Neutrophil (primary cell): Measurements from ENCODE around the gene ZNF423.

Source experiments
- H3K27ac ChIP-seq: fragments of 200-600 bp; sonication (generic); 2 replicates; pipeline ENCODE4 v1.5.1; 2016; ENCODE audit warnings: mild to moderate bottlenecking, moderate library complexity
- H3K27me3 ChIP-seq: fragments of 200-600 bp; sonication (generic); 2 replicates; pipeline ENCODE4 v1.6.0; 2016; ENCODE audit warnings: mild to moderate bottlenecking
- H3K36me3 ChIP-seq: fragments of 200-600 bp; sonication (generic); 2 replicates; pipeline ENCODE4 v1.5.1; 2017
- H3K4me1 ChIP-seq, 2 experiments: fragments of 200-600 bp in 1 of 2; sonication (generic) in 1 of 2; 1 replicate in 1 of 2; 2 replicates in 1 of 2; pipeline versions ENCODE4 v1.5.1 to v1.6.1; 2013 to 2016; ENCODE audit warnings: low read depth in 1 of 2, low read length in 1 of 2, mild to moderate bottlenecking in 1 of 2, moderate library complexity in 1 of 2; ENCODE audit not compliant: control insufficient read depth in 1 of 2, insufficient read depth in 1 of 2
- H3K4me3 ChIP-seq, 2 experiments: fragments of 200-600 bp in 1 of 2; sonication (generic) in 1 of 2; 1 replicate in 1 of 2; 2 replicates in 1 of 2; pipeline ENCODE4 v1.5.1; 2013 to 2016; ENCODE audit warnings: low read depth in 1 of 2, low read length in 1 of 2, mild to moderate bottlenecking in 1 of 2, moderate library complexity in 1 of 2
- H3K9me3 ChIP-seq: fragments of 200-600 bp; sonication (generic); 2 replicates; pipeline ENCODE4 v1.5.1; 2016
- TF ChIP-seq, protein P1 (sequence below): fragments of 200-600 bp; sonication (generic); IDR thresholded peaks from 2 replicates; pipeline ENCODE4 v1.5.1; 2016; ENCODE audit warnings: antibody characterized with exemption

Gene ZNF423

DNA sequence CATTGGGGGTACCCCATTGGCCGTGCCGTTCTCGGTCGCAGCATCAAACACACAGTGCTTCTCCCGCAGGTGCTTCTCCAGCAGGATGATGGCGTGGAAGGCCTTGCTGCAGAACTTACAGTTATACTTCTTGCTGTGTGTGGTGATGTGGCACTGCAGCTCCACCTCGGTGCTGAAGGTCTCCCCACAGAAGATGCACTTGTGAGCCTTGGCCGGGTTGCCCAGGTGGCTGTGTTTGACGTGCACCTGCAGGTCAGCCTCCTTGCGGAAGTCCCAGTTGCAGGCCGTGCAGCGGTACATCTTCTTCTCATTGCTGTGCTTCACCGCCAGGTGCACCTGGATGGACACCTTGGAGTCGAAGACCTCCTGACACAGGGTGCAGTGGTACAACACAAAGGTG lies 219.3 kb downstream of the ZNF423 start:
- Histone ChIP-seq H3K9me3 (no peaks in the 10 kb centered on the region), H3K36me3 (no peaks in the 10 kb centered on the region), H3K4me1 (no peaks in the 10 kb centered on the region), H3K4me3 (no peak overlapping the region), H3K27me3 (no peaks in the 10 kb centered on the region), H3K27ac (no peak overlapping the region)
- TF ChIP-seq, protein P1, sequence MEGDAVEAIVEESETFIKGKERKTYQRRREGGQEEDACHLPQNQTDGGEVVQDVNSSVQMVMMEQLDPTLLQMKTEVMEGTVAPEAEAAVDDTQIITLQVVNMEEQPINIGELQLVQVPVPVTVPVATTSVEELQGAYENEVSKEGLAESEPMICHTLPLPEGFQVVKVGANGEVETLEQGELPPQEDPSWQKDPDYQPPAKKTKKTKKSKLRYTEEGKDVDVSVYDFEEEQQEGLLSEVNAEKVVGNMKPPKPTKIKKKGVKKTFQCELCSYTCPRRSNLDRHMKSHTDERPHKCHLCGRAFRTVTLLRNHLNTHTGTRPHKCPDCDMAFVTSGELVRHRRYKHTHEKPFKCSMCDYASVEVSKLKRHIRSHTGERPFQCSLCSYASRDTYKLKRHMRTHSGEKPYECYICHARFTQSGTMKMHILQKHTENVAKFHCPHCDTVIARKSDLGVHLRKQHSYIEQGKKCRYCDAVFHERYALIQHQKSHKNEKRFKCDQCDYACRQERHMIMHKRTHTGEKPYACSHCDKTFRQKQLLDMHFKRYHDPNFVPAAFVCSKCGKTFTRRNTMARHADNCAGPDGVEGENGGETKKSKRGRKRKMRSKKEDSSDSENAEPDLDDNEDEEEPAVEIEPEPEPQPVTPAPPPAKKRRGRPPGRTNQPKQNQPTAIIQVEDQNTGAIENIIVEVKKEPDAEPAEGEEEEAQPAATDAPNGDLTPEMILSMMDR, result no peak

DNA sequence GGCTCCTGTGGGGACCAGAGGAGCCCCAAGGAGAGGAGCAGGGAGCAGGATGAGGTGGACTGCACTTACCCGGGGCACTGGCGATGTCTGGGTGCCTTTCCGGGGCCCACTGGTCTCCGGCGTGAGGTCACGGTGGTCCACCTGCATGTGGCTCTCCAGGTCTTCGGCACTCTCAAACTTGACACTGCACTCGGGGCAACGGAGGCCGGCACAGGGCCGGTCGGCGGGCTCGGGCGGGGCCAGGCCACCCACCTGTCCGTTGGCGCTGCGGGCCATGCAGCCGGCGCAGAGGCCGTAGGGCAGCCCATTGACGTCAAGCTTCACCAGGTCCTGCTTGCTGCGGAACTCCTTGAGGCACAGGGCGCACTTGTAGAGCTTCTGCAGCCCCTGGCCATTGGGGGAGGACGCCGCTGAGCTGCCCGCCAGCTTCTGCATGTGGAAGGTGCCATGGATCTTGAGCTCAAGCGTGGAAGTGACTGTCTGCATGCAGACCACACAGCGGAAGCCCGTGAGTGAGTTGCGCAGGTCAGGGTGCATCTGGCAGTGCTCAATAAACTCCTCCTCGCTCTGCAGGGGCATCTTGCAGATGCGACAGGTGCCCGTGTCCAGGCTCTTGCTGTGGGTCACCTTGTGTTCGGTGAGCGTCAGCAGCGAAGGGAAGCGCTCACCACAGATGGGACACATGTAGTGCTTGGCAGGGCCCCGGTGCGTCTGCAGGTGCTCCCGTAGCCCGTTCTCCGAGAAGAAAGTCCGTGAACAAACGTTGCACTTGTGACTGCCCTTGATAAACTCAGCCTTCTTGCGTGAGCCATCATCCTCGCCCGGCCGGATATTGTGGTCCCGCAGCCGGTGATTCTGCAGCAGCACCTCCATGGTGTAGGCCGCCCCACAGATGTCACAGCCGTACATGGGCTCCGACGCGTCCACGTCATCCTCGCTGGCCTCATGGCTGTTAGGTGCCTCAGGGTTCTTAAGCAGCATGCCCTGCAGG lies 220.0 kb downstream of the ZNF423 start:
- Histone ChIP-seq H3K27ac (no peak overlapping the region), H3K4me3 (no peak overlapping the region), H3K9me3 (no peaks in the 10 kb centered on the region), H3K27me3 (no peaks in the 10 kb centered on the region), H3K36me3 (no peaks in the 10 kb centered on the region), H3K4me1 (no peaks in the 10 kb centered on the region)
- TF ChIP-seq, protein P1, result no peak

DNA sequence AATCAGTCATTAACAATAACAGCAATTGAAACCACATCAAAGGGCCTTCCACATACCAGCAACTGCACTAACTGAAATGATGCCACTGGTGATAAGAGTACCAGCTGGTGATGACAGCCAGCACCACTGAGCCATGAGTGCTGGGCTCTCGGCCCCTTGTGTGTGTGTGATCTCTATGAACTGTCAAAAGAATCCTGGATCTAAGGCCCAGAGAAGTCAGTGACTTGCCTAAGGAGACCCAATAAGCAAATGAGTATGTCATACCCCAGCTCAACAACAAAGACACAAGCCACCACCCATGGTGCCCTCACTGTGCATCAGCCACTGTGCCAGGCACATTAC lies 220.9 kb downstream of the ZNF423 start:
- no peak overlapping the region for H3K4me3 ChIP-seq
- no peaks in the 10 kb centered on the region for H3K27me3 ChIP-seq
- H3K36me3 ChIP-seq, result no peaks in the 10 kb centered on the region
- no peaks in the 10 kb centered on the region for H3K4me1 ChIP-seq
- TF ChIP-seq, protein P1, result no peak
- no peak overlapping the region for H3K27ac ChIP-seq
- no peaks in the 10 kb centered on the region for H3K9me3 ChIP-seq

DNA sequence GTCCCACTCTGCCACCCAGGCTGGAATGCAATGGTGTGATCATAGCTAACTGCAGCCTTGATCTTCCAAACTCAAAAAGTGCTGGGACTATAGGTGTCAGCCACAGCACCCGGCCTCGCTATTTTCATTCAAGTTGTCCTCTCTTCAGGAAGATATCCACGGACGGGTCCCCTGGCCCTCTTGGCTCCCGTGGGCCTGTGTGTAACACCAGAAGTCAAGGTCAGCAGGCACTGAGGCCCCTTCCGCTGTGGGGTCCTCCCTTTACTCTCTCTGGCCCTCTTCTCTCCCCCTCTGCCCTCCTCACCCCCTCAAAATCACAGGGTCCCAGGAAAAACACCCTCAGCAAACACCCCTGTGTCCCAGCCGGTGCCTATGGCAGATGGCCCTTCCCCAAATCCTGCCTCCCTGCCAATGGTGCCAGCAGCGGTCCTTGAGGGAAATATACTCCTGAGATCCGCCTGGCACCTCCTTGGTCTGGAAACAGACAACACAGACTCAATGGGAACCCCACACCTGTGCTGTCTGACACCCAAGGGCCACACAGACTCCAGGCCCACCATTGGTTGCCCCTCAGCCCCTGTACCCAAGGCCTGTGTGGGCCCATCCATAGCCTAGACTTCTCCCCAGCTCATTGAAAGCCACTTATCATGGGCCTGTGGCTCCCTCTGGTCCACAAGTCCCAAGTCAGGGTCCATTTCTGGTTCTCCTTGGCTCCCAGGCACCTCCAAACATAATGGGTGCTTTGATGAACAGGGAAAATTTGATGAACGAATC lies 221.5 kb downstream of the ZNF423 start:
- no peaks in the 10 kb centered on the region for H3K27me3 ChIP-seq
- TF ChIP-seq, protein P1, result no peak
- H3K4me1 ChIP-seq, result no peaks in the 10 kb centered on the region
- no peaks in the 10 kb centered on the region for H3K9me3 ChIP-seq
- H3K4me3 ChIP-seq, result no peak overlapping the region
- no peak overlapping the region for H3K27ac ChIP-seq
- H3K36me3 ChIP-seq, result no peaks in the 10 kb centered on the region

DNA sequence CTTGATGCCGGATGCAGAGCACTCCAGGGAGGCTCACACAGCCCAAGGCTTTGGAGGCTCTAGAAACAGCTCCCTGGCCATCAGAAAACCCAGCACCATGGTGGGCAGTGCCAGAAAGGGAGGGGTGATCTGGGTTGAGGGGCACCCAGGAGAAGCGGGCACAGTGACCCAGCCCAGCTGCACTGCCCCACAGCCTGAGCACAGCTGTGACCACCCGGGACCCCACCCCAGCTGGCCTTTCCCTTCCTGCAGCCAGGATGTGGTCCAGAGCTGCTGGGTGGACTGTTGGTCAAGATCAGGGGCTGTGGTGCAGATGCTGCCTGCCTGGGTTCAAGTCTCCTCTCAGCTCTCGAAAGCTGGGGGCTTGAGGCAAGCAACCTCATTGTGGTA lies 223.1 kb downstream of the ZNF423 start:
- Histone ChIP-seq H3K9me3 (no peaks in the 10 kb centered on the region), H3K27me3 (no peaks in the 10 kb centered on the region), H3K27ac (no peak overlapping the region), H3K4me3 (no peak overlapping the region), H3K36me3 (no peaks in the 10 kb centered on the region), H3K4me1 (no peaks in the 10 kb centered on the region)
- TF ChIP-seq, protein P1, result no peak
